HCT116 (cell line): ENCODE measurements around the gene GON4L. TPM values are rescaled to one million over a fixed set of nuclear protein-coding genes. Genes with fewer than 3 reads are reported as not detected.

Source experiments
- ATAC-seq: fragments of 200-7000 bp; cut with Tn5 transposase; 2 replicates; pipeline ENCODE4 v1.9.1; 2020; ENCODE audit warnings: mild to moderate bottlenecking, moderate library complexity
- BruUV-seq: library from RNA; stranded (reverse); fragments of 400-500 nt; replicated peaks from 2 replicates; lab custom pipeline; 2021; lab: Mats Ljungman, UMichigan
- CTCF ChIA-PET: fragments of 300-600 bp; sonication (Branson Sonifier 250); formaldehyde crosslinking; loops from one replicate; lab custom pipeline; 2021; ENCODE audit warnings: antibody characterized with exemption; lab: Charles Lee
- POLR2A ChIA-PET: fragments of 300-600, 350-600 bp; sonication (Branson Sonifier 250); formaldehyde crosslinking; loops from one replicate; lab custom pipeline; 2021; ENCODE audit warnings: antibody characterized with exemption; lab: Charles Lee
- RAD21 ChIA-PET, 2 experiments: fragments of 300-600 bp; sonication (Branson Sonifier 250); formaldehyde crosslinking; loops; one replicate each; lab custom pipeline; 2023; ENCODE audit warnings: low total read pairs in 2 of 2; ENCODE audit not compliant: uncharacterized antibody in 2 of 2, unreplicated experiment in 2 of 2, low non-redundant PET in 1 of 2; lab: Charles Lee
- DNase-seq: peaks from one replicate; pipeline ENCODE4 v3.0.0-alpha.2; 2010; ENCODE audit warnings: low read depth, low spot score
- H2AFZ ChIP-seq: fragments of 200-600 bp; shearing (Covaris generic), sonication (generic); 2 replicates; pipeline ENCODE4 v1.6.1; 2017; ENCODE audit warnings: low read depth, mixed run types, mixed read lengths, antibody characterized with exemption, low read length; ENCODE audit not compliant: poor library complexity, severe bottlenecking
- H3K27ac ChIP-seq: 2 replicates; pipeline ENCODE4 v1.5.1; 2012; ENCODE audit warnings: low read depth, low read length
- H3K27me3 ChIP-seq: fragments of 200-600 bp; sonication (generic); 2 replicates; pipeline ENCODE4 v1.6.1; 2016; ENCODE audit warnings: mixed run types, low read length, mixed read lengths; ENCODE audit not compliant: insufficient read depth
- H3K36me3 ChIP-seq, 2 experiments: fragments of 200-500 bp in 1 of 2; fragments of 200-600 bp in 1 of 2; sonication (Bioruptor generic) in 1 of 2; sonication (generic) in 1 of 2; 2 replicates each; pipeline versions ENCODE4 v1.5.1 to v1.6.1; 2014 to 2016; ENCODE audit warnings: low read length in 2 of 2, inconsistent platforms in 1 of 2, mixed read lengths in 1 of 2, mixed run types in 1 of 2; ENCODE audit not compliant: insufficient read depth in 2 of 2, control insufficient read depth in 1 of 2
- H3K4me1 ChIP-seq, 2 experiments: fragments of 200-600 bp in 1 of 2; sonication (generic) in 1 of 2; 2 replicates each; pipeline versions ENCODE4 v1.5.1 to v1.6.1; 2012 to 2017; ENCODE audit warnings: low read length in 2 of 2, inconsistent platforms in 1 of 2, mild to moderate bottlenecking in 1 of 2, mixed read lengths in 1 of 2, mixed run types in 1 of 2, moderate library complexity in 1 of 2; ENCODE audit not compliant: insufficient read depth in 2 of 2, control insufficient read depth in 1 of 2
- H3K4me2 ChIP-seq: fragments of 200-600 bp; sonication (generic); 2 replicates; pipeline ENCODE4 v1.6.1; 2017; ENCODE audit warnings: mixed run types, low read length, mixed read lengths
- H3K4me3 ChIP-seq, 2 experiments: fragments of 200-600 bp in 1 of 2; sonication (generic) in 1 of 2; replicated peaks in 1 of 2; 2 replicates each; pipeline ENCODE4 v1.5.1; 2011 to 2016; ENCODE audit warnings: low read length in 2 of 2, control low read depth in 1 of 2, low read depth in 1 of 2, mild to moderate bottlenecking in 1 of 2, mixed read lengths in 1 of 2, mixed run types in 1 of 2
- H3K79me2 ChIP-seq: fragments of 200-600 bp; sonication (generic); 2 replicates; pipeline ENCODE4 v1.6.1; 2017; ENCODE audit warnings: mild to moderate bottlenecking, mixed run types, low read length, moderate library complexity, mixed read lengths; ENCODE audit not compliant: insufficient read depth
- H3K9ac ChIP-seq: fragments of 200-600 bp; sonication (generic); 2 replicates; pipeline ENCODE4 v1.6.1; 2016; ENCODE audit warnings: low read length, mixed read lengths
- H3K9me2 ChIP-seq: fragments of 200-600 bp; sonication (generic), shearing (Covaris generic); 2 replicates; pipeline ENCODE4 v1.6.1; 2017; ENCODE audit warnings: mixed run types, mild to moderate bottlenecking, moderate library complexity; ENCODE audit not compliant: insufficient read depth
- H3K9me3 ChIP-seq, 2 experiments: fragments of 200-500 bp in 1 of 2; fragments of 200-600 bp in 1 of 2; sonication (Bioruptor generic) in 1 of 2; sonication (generic) in 1 of 2; 2 replicates each; pipeline ENCODE4 v1.6.1; 2014 to 2017; ENCODE audit warnings: low read length in 2 of 2, mixed read lengths in 2 of 2, inconsistent platforms in 1 of 2, low read depth in 1 of 2, mild to moderate bottlenecking in 1 of 2, mixed run types in 1 of 2, moderate library complexity in 1 of 2; ENCODE audit not compliant: control insufficient read depth in 1 of 2, insufficient read depth in 1 of 2
- H4K20me1 ChIP-seq: fragments of 200-600 bp; sonication (generic), shearing (Covaris generic); 2 replicates; pipeline ENCODE4 v1.6.1; 2017; ENCODE audit warnings: mixed run types, mild to moderate bottlenecking, moderate library complexity; ENCODE audit not compliant: insufficient read depth
- ATF3 ChIP-seq: IDR thresholded peaks from 2 replicates; pipeline ENCODE4 v1.6.1; 2012
- CTCF ChIP-seq, 3 experiments: fragments of 200-600 bp in 1 of 3; sonication (generic) in 1 of 3; IDR thresholded peaks in 2 of 3; conservative IDR thresholded peaks in 1 of 3; 2 replicates each; pipeline ENCODE4 v1.5.1; 2012 to 2017; ENCODE audit warnings: low read depth in 2 of 3, low read length in 2 of 3, antibody characterized with exemption in 1 of 3, borderline replicate concordance in 1 of 3, control low read depth in 1 of 3, mild to moderate bottlenecking in 1 of 3, mixed read lengths in 1 of 3, mixed run types in 1 of 3, moderate library complexity in 1 of 3; ENCODE audit not compliant: insufficient read depth in 1 of 3
- ELF1 ChIP-seq: IDR thresholded peaks from 2 replicates; pipeline ENCODE4 v1.6.1; 2012; ENCODE audit warnings: low read depth, borderline replicate concordance
- EZH2 ChIP-seq: fragments of 200-600 bp; sonication (generic); IDR thresholded peaks from 2 replicates; pipeline ENCODE4 v1.6.1; 2017; ENCODE audit warnings: antibody characterized with exemption, mixed run types
- EZH2phosphoT487 ChIP-seq: fragments of 200-600 bp; IDR thresholded peaks from 2 replicates; pipeline ENCODE4 v1.6.1; 2018; ENCODE audit warnings: antibody characterized with exemption, borderline replicate concordance
- FOSL1 ChIP-seq: IDR thresholded peaks from 2 replicates; pipeline ENCODE4 v1.6.1; 2012; ENCODE audit warnings: low read depth
- MAX ChIP-seq: IDR thresholded peaks from 2 replicates; pipeline ENCODE4 v1.6.1; 2012
- POLR2A ChIP-seq: IDR thresholded peaks from 2 replicates; pipeline ENCODE4 v1.7.0; 2011; ENCODE audit warnings: borderline replicate concordance; ENCODE audit not compliant: insufficient read depth, insufficient read length; ENCODE audit errors: extremely low read depth
- POLR2AphosphoS5 ChIP-seq: IDR thresholded peaks from 2 replicates; pipeline ENCODE4 v1.6.1; 2011; ENCODE audit warnings: mild to moderate bottlenecking, low read depth, low read length, moderate library complexity
- REST ChIP-seq: IDR thresholded peaks from 2 replicates; pipeline ENCODE4 v1.6.1; 2012; ENCODE audit warnings: low read depth
- SIN3A ChIP-seq: IDR thresholded peaks from 2 replicates; pipeline ENCODE4 v1.6.1; 2012; ENCODE audit warnings: low read depth
- TCF7L2 ChIP-seq: IDR thresholded peaks from 2 replicates; pipeline ENCODE4 v1.7.0; 2011; ENCODE audit warnings: borderline replicate concordance, inconsistent platforms; ENCODE audit not compliant: insufficient read depth, insufficient read length; ENCODE audit errors: extremely low read depth
- YY1 ChIP-seq: IDR thresholded peaks from 2 replicates; pipeline ENCODE4 v1.6.1; 2011; ENCODE audit warnings: low read length, low read depth, moderate library complexity, mild to moderate bottlenecking; ENCODE audit not compliant: insufficient replicate concordance; ENCODE audit errors: extremely low read depth
- ZBTB33 ChIP-seq: IDR thresholded peaks from 2 replicates; pipeline ENCODE4 v1.6.1; 2011; ENCODE audit warnings: mild to moderate bottlenecking, low read length, moderate library complexity; ENCODE audit not compliant: insufficient replicate concordance; ENCODE audit errors: extremely low read depth
- ZFX ChIP-seq: fragments of 450-650 bp; IDR thresholded peaks from 2 replicates; pipeline ENCODE4 v1.6.1; 2017
- ZNF274 ChIP-seq: fragments of 200-500 bp; sonication (Bioruptor generic); IDR thresholded peaks from 2 replicates; pipeline ENCODE4 v1.6.1; 2014; ENCODE audit warnings: mild to moderate bottlenecking, low read depth, low read length, inconsistent platforms
- intact Hi-C: fragments of 100-400 bp; cut with micrococcal nuclease; formaldehyde crosslinking; loops from 2 replicates; pipeline ENCODE4 v1.10.0; 2022
- total RNA-seq: library from RNA; stranded (reverse); gene quantifications from one replicate; pipeline ENCODE4 v1.2.1, GENCODE V29; 2021; ENCODE audit not compliant: unreplicated experiment

Gene GON4L
- total RNA-seq, 1 experiment from 2014 or later, result 40.8 TPM

- CTCF ChIA-PET, result no interaction called here
- H2AFZ ChIP-seq, result peak within 1 kb of the TSS; percentile 64
Observed at GRCh38 chr1:155859234-155859829, 2.3 kb upstream of the GON4L start, which contains the start of gene SYT11. SYT11 (plus strand) TSS chr1:155859567; CDS start chr1:155859762, 195 bp downstream.

More at GRCh38 chr1:155859234-155859829, 2.3 kb upstream of the GON4L start, which contains the start of gene SYT11:
- intact Hi-C loops, result no loop called here
- H3K4me3 ChIP-seq, result peak within 1 kb of the TSS; percentile 66 to 80
- H4K20me1 ChIP-seq, result no peaks in the 10 kb centered on the region
- no peaks in the 10 kb centered on the region for H3K9me2 ChIP-seq
- peaks cover 3 to 21% of the 10 kb centered on the region in 2 experiments; a peak in 3 of 4 replicates for H3K4me1 ChIP-seq
- H3K9me3 ChIP-seq, result no peaks in the 10 kb centered on the region
- H3K9ac ChIP-seq, result peak within 1 kb of the TSS; percentile 39
- H3K27ac ChIP-seq, result peak within 1 kb of the TSS; percentile 55
- TF ChIP-seq MAX (no peak), EZH2 (no peak), REST (no peak), ATF3 (no peak), TCF7L2 (no peak), ZFX (no peak), EZH2phosphoT487 (no peak), ZBTB33 (no peak), POLR2AphosphoS5 (peak; percentile 30; the same call in 1 of the 2 replicates), YY1 (no peak), ELF1 (peak; percentile 87), SIN3A (no peak), ZNF274 (no peak), FOSL1 (no peak), POLR2A (peak; percentile 33), CTCF (IDR thresholded peaks at IDR 0.05 in 2 of 3, conservative IDR thresholded peaks at IDR 0.05 in 1 of 3; ENCODE audit: borderline replicate concordance in 1 of 3, insufficient read depth in 1 of 3, low read depth in 2 of 3, low read length in 2 of 3) (0 out of 6 replicates have a peak, but pooled peaks of 1 of the 3 experiments have one; percentile 2)
- peak within 1 kb of the TSS; percentile 76 for H3K4me2 ChIP-seq
- BruUV-seq, result no TSS peak
- H3K36me3 ChIP-seq, result 0 out of 4 replicates have a peak, but pooled peaks cover 0 to under 1% of the 10 kb centered on the region in 2 experiments
- POLR2A ChIA-PET, result interaction anchor here (0.6 to 1.0 kb wide), 3 partner anchors 8 to 124 kb away, joined by 3 to 5 read pairs (median 4); no protein-coding TSS in a partner anchor
- ATAC-seq (peak; percentile 90), DNase-seq (peak; percentile 91)
- RAD21 ChIA-PET, result no interaction called here
- H3K79me2 ChIP-seq, result peaks cover 26% of the 10 kb centered on the region
- H3K27me3 ChIP-seq, result peaks cover 9% of the 10 kb centered on the region
